ENCODE data around the gene DOCK4. TPM values are rescaled to one million over a fixed set of nuclear protein-coding genes. Genes with fewer than 3 reads are reported as not detected.

DOCK4 gene
- total RNA-seq, 1 experiment from 2014 or later, result 31.4 TPM

- CTCF ChIA-PET, result interaction anchor here (0.6 to 2.4 kb wide), 17 partner anchors 24 to 547 kb away, joined by 3 to 14 read pairs (median 5); partner anchors contain the start of gene DOCK4
- no TSS peak for BruUV-seq (replicated peaks)
- no peak for DNase-seq (ENCODE audit: unreplicated experiment)
- Mint-ChIP-seq H3K4me1 (ENCODE audit: insufficient read depth, unreplicated experiment) (peaks cover 30% of the 10 kb centered on the region), H3K27ac (ENCODE audit: low read depth, unreplicated experiment) (peak overlapping the region; percentile 67), H3K36me3 (ENCODE audit: insufficient read depth, unreplicated experiment) (no peaks in the 10 kb centered on the region), H3K4me3 (ENCODE audit: unreplicated experiment) (no peak overlapping the region), H3K9me3 (ENCODE audit: unreplicated experiment) (no peaks in the 10 kb centered on the region), H3K27me3 (ENCODE audit: insufficient read depth, unreplicated experiment) (no peaks in the 10 kb centered on the region)
- no peak for TF ChIP-seq CTCF (IDR thresholded peaks at IDR 0.05; ENCODE audit: unreplicated experiment)
- POLR2A ChIA-PET, result interaction anchor here (0.6 to 3.7 kb wide), 3 partner anchors 251 to 465 kb away, joined by 3 to 22 read pairs (median 3); partner anchors contain the start of genes DOCK4 and ZNF277
- intact Hi-C loops (cut with micrococcal nuclease), result loop anchor here (10.0 kb wide), 1 partner anchor 540 kb away; no protein-coding TSS in a partner anchor
Measured at GRCh38 chr7:111954474-111955381, 251.5 kb downstream of the DOCK4 start.

GRCh38 chr7:111954056-111954455 is 252.1 kb downstream of the DOCK4 start:
- H3K4me1 Mint-ChIP-seq (ENCODE audit: insufficient read depth, unreplicated experiment), result peaks cover 23% of the 10 kb centered on the region
- intact Hi-C loops (cut with micrococcal nuclease), result loop anchor here (10.0 kb wide), 1 partner anchor 541 kb away; no protein-coding TSS in a partner anchor
- H3K36me3 Mint-ChIP-seq (ENCODE audit: insufficient read depth, unreplicated experiment), result no peaks in the 10 kb centered on the region
- no peaks in the 10 kb centered on the region for H3K27me3 Mint-ChIP-seq (ENCODE audit: insufficient read depth, unreplicated experiment)
- DNase-seq (ENCODE audit: unreplicated experiment), result no peak
- no TSS peak for BruUV-seq (replicated peaks)
- ChIA-PET CTCF (interaction anchor here (0.6 to 2.4 kb wide), 23 partner anchors 8 to 987 kb away, joined by 3 to 14 read pairs (median 5); partner anchors contain the start of gene DOCK4), POLR2A (interaction anchor here (1.0 to 3.7 kb wide), 3 partner anchors 99 to 466 kb away, joined by 3 to 22 read pairs (median 3); partner anchors contain the start of genes DOCK4 and ZNF277)
- no peaks in the 10 kb centered on the region for H3K9me3 Mint-ChIP-seq (ENCODE audit: unreplicated experiment)
- no peak overlapping the region for H3K4me3 Mint-ChIP-seq (ENCODE audit: unreplicated experiment)
- peak overlapping the region; percentile 67 for H3K27ac Mint-ChIP-seq (ENCODE audit: low read depth, unreplicated experiment)
- no peak for TF ChIP-seq CTCF (IDR thresholded peaks at IDR 0.05; ENCODE audit: unreplicated experiment)

DNA sequence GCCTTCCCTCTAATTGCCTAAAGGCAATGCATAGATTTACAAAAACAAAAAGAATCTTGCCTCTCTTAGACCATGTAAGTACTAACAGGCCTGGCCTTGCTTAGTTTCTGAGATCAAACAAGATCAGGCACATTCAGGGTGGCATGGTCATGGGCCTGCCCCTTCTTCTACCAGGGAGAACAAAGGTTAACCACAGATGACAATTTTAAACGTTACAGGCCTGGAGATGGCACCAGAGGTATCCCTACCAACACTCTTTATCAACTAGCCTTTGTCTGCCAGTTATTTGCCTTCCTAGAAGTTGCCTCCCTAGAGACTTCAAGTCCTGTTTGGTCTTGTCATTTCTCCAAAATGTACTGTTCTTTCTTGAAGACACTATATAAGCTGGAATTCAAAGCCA is 252.6 kb downstream of the DOCK4 start:
- Mint-ChIP-seq H3K27ac (ENCODE audit: low read depth, unreplicated experiment) (peak overlapping the region; percentile 67), H3K4me1 (ENCODE audit: insufficient read depth, unreplicated experiment) (peaks cover 18% of the 10 kb centered on the region), H3K9me3 (ENCODE audit: unreplicated experiment) (no peaks in the 10 kb centered on the region), H3K4me3 (ENCODE audit: unreplicated experiment) (no peak overlapping the region), H3K27me3 (ENCODE audit: insufficient read depth, unreplicated experiment) (no peaks in the 10 kb centered on the region), H3K36me3 (ENCODE audit: insufficient read depth, unreplicated experiment) (no peaks in the 10 kb centered on the region)
- ChIA-PET CTCF (interaction anchor here (0.5 to 2.4 kb wide), 27 partner anchors 9 to 987 kb away, joined by 3 to 14 read pairs (median 4); partner anchors contain the start of genes DOCK4 and ZNF277), POLR2A (interaction anchor here (0.6 to 3.7 kb wide), 5 partner anchors 16 to 467 kb away, joined by 3 to 22 read pairs (median 3); partner anchors contain the start of genes DOCK4 and ZNF277)
- BruUV-seq (replicated peaks), result no TSS peak
- peak; percentile 51 for DNase-seq (ENCODE audit: unreplicated experiment)
- intact Hi-C loops (cut with micrococcal nuclease), result loop anchor here (1.0 to 10.0 kb wide), 3 partner anchors 251 to 541 kb away; no protein-coding TSS in a partner anchor
- peak; percentile 24 for TF ChIP-seq CTCF (IDR thresholded peaks at IDR 0.05; ENCODE audit: unreplicated experiment)

DNA sequence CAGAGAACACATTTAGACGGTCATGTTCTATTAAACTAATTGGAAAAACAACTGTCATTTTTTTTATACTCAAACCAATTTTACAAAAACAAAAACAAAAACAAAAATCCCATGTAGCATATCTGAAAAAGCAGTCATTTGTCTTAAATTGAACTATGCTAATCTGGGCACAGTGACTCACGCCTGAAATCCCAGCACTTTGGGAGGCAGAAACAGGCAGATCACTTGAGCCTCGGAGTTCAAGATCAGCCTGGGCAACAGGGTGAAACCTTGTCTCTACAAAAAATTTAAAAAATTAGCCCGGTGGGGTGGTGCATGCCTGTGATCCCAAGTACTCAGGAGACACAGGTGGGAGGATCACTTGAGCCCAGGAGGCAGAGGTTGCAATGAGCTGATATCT is 253.4 kb downstream of the DOCK4 start:
- Mint-ChIP-seq H3K4me1 (ENCODE audit: insufficient read depth, unreplicated experiment) (peaks cover 17% of the 10 kb centered on the region), H3K4me3 (ENCODE audit: unreplicated experiment) (no peak overlapping the region), H3K27ac (ENCODE audit: low read depth, unreplicated experiment) (no peak overlapping the region), H3K27me3 (ENCODE audit: insufficient read depth, unreplicated experiment) (no peaks in the 10 kb centered on the region), H3K36me3 (ENCODE audit: insufficient read depth, unreplicated experiment) (peaks cover 4% of the 10 kb centered on the region), H3K9me3 (ENCODE audit: unreplicated experiment) (no peaks in the 10 kb centered on the region)
- no peak for DNase-seq (ENCODE audit: unreplicated experiment)
- TF ChIP-seq CTCF (IDR thresholded peaks at IDR 0.05; ENCODE audit: unreplicated experiment), result no peak
- no TSS peak for BruUV-seq (replicated peaks)
- ChIA-PET POLR2A (interaction anchor here (0.7 to 3.7 kb wide), 3 partner anchors 99 to 253 kb away, joined by 3 to 22 read pairs (median 3); partner anchors contain the start of genes DOCK4 and ZNF277), CTCF (interaction anchor here (0.5 to 2.4 kb wide), 22 partner anchors 10 to 988 kb away, joined by 3 to 14 read pairs (median 4); partner anchors contain the start of genes DOCK4 and ZNF277)
- intact Hi-C loops (cut with micrococcal nuclease), result loop anchor here (1.0 to 10.0 kb wide), 3 partner anchors 252 to 542 kb away; no protein-coding TSS in a partner anchor

Data from MCF 10A (cell line).